Bronchial epithelial cell (primary cell): ENCODE results near the gene TUBB4A. TPM values are rescaled to one million over a fixed set of nuclear protein-coding genes. Genes with fewer than 3 reads are reported as not detected.

Experiments used
- DNase-seq: peaks from one replicate; pipeline ENCODE4 v3.0.0-alpha.2; 2010; ENCODE audit warnings: low read depth
- FAIRE-seq: peaks from 2 replicates; lab custom pipeline; 2011; peaks lifted over from hg19 to GRCh38; lab: Jason Lieb, UNC
- H3K27me3 ChIP-seq: 2 replicates; pipeline ENCODE4 v1.5.1; 2011; ENCODE audit warnings: low read length; ENCODE audit not compliant: control insufficient read depth, insufficient read depth
- H3K36me3 ChIP-seq: 2 replicates; pipeline ENCODE4 v1.5.1; 2011; ENCODE audit warnings: low read length; ENCODE audit not compliant: control insufficient read depth, insufficient read depth
- H3K4me3 ChIP-seq: 2 replicates; pipeline ENCODE4 v1.5.1; 2011; ENCODE audit warnings: mild to moderate bottlenecking, low read depth, low read length, control low read depth
- CTCF ChIP-seq: IDR thresholded peaks from 2 replicates; pipeline ENCODE4 v1.5.1; 2011; ENCODE audit warnings: mild to moderate bottlenecking, moderate library complexity, low read length, control low read depth, inconsistent platforms; ENCODE audit not compliant: insufficient read depth, severe bottlenecking
- total RNA-seq: library from RNA; depleted of rRNA; stranded (reverse); fragments of >200 nt; gene quantifications from 2 replicates; pipeline ENCODE4 v1.2.1, GENCODE V29; 2014

The TUBB4A gene
- total RNA-seq, 1 donor from 2014 or later: not detected

- Histone ChIP-seq H3K4me3 (no peak overlapping the region), H3K27me3 (no peaks in the 10 kb centered on the region), H3K36me3 (no peaks in the 10 kb centered on the region)
- TF ChIP-seq CTCF: no peak
- FAIRE-seq (no peak), DNase-seq (peak; percentile 8)
These were observed 10.1 kb downstream of the TUBB4A start for GRCh38 chr19:6491802-6492592.

GRCh38 chr19:6490134-6490533, 12.0 kb downstream of the TUBB4A start:
- Histone ChIP-seq H3K36me3 (no peaks in the 10 kb centered on the region), H3K27me3 (no peaks in the 10 kb centered on the region), H3K4me3 (no peak overlapping the region)
- no peak for DNase-seq
- no peak for FAIRE-seq
- TF ChIP-seq CTCF: no peak

- Histone ChIP-seq H3K36me3 (no peaks in the 10 kb centered on the region), H3K27me3 (no peaks in the 10 kb centered on the region), H3K4me3 (no peak overlapping the region)
- TF ChIP-seq CTCF: no peak
- FAIRE-seq (no peak), DNase-seq (no peak)
These were observed 12.6 kb downstream of the TUBB4A start for GRCh38 chr19:6489278-6490061.

- no peak for TF ChIP-seq CTCF
- FAIRE-seq: no peak
- no peaks in the 10 kb centered on the region for H3K27me3 ChIP-seq
- H3K4me3 ChIP-seq: no peak overlapping the region
- H3K36me3 ChIP-seq: no peaks in the 10 kb centered on the region
- no peak for DNase-seq
These were observed 17.3 kb downstream of the TUBB4A start for GRCh38 chr19:6484831-6485230.

GRCh38 chr19:6484230-6484629, 17.9 kb downstream of the TUBB4A start:
- no peaks in the 10 kb centered on the region for H3K27me3 ChIP-seq
- H3K36me3 ChIP-seq: no peaks in the 10 kb centered on the region
- TF ChIP-seq CTCF: no peak
- no peak for FAIRE-seq
- DNase-seq: no peak
- H3K4me3 ChIP-seq: no peak overlapping the region
